ENCODE results near the gene NABP2.

GRCh38 chr12:56274299-56274698 is 50.2 kb downstream of the NABP2 start:
- TF ChIP-seq EP300 (IDR thresholded peaks at IDR 0.05): no peak
- no peak for TF ChIP-seq CTCF (IDR thresholded peaks at IDR 0.05)
- no peak for TF ChIP-seq POLR2A (IDR thresholded peaks at IDR 0.05)
- no peak for TF ChIP-seq POLR2AphosphoS5 (IDR thresholded peaks at IDR 0.05)
